ENCODE data around the gene NHLRC4. TPM values are rescaled to one million over a fixed set of nuclear protein-coding genes. Genes with fewer than 3 reads are reported as not detected.

The NHLRC4 gene
- total and polyA plus RNA-seq, 2 of the 8 experiments (the other 6 are each of a cell fraction or from before 2014, with no cell fraction given) = 0.60 to 0.76 TPM

- no peaks in the 10 kb centered on the region for H3K36me3 ChIP-seq (ENCODE audit: control insufficient read depth in 2 of 4, insufficient read depth in 4 of 4, low read length in 3 of 4)
- H4K91ac ChIP-seq (replicated peaks; ENCODE audit: insufficient read length, low read length) = no peak overlapping the region
- no peak overlapping the region for H2AK5ac ChIP-seq (ENCODE audit: low read depth, low read length)
- WGBS, 2 experiments (ENCODE audit: extremely low coverage in 1 of 2, insufficient coverage in 1 of 2, insufficient read length in 1 of 2, insufficient replicate concordance in 2 of 2, low coverage in 1 of 2, low lambda C conversion rate in 2 of 2, missing lambda C conversion rate in 1 of 2) = 87% methylated on average over 12 of the region's 12 CpGs; no CpG with 5 or more reads in 1 of the 2 experiments
- no peak overlapping the region for H3K18ac ChIP-seq (ENCODE audit: extremely low read depth, low read length)
- H2AFZ ChIP-seq (ENCODE audit: low read length) = no peak overlapping the region
- FAIRE-seq (no peak), DNase-seq (ENCODE audit: low read depth in 1 of 2, low spot score in 2 of 2) (no peak)
- peak overlapping the region; percentile 76 to 92 for H3K4me2 ChIP-seq (ENCODE audit: insufficient read depth in 1 of 2, low read depth in 2 of 2, low read length in 2 of 2)
- H3K4me1 ChIP-seq (replicated peaks in 1 of 4; ENCODE audit: control insufficient read depth in 3 of 4, insufficient read depth in 4 of 4, low read length in 3 of 4) = peaks cover 0 to 21% (median 12%) of the 10 kb centered on the region in 4 experiments; a peak in 5 of 7 replicates
- ChIA-PET CTCF (ENCODE audit: partially characterized antibody) (interaction anchor here (0.6 to 1.6 kb wide), 5 partner anchors 9 to 166 kb away, joined by 3 to 7 read pairs (median 3); no protein-coding TSS in a partner anchor), POLR2A (ENCODE audit: partially characterized antibody) (interaction anchor here (0.7 to 1.4 kb wide), 4 partner anchors 10 to 129 kb away, joined by 3 to 4 read pairs (median 4); no protein-coding TSS in a partner anchor)
- H2BK5ac ChIP-seq (ENCODE audit: low read depth, low read length) = 0 out of 2 replicates have a peak overlapping the region, but pooled peaks have one; percentile 30
- H2BK20ac ChIP-seq (ENCODE audit: low read length) = no peak overlapping the region
- no peak overlapping the region for H3K4ac ChIP-seq (replicated peaks; ENCODE audit: insufficient read length, low read depth, low read length)
- H3K27ac ChIP-seq (ENCODE audit: low read depth, low read length) = no peak overlapping the region
- H4K8ac ChIP-seq (ENCODE audit: extremely low read depth, insufficient read depth, low read length) = no peak overlapping the region
- no peak overlapping the region for H3K56ac ChIP-seq (replicated peaks; ENCODE audit: insufficient read length, low read depth, low read length)
- no peak overlapping the region for H2BK15ac ChIP-seq (ENCODE audit: low read length)
- peaks cover 16 to 37% of the 10 kb centered on the region in 2 experiments for H4K20me1 ChIP-seq (replicated peaks in 1 of 2; ENCODE audit: control insufficient read depth in 1 of 2, insufficient read depth in 2 of 2, low read length in 2 of 2)
- no peaks in the 10 kb centered on the region for H3K9me3 ChIP-seq (ENCODE audit: insufficient read depth in 2 of 2, low read depth in 1 of 2, low read length in 1 of 2)
- no peak overlapping the region for H2BK12ac ChIP-seq (ENCODE audit: low read depth, low read length)
- peaks cover 6 to 50% of the 10 kb centered on the region in 2 experiments; a peak in 3 of 4 replicates for H3K79me2 ChIP-seq (ENCODE audit: control insufficient read depth in 1 of 2, insufficient read depth in 2 of 2, low read length in 2 of 2)
- H3K9ac ChIP-seq (replicated peaks in 1 of 4; ENCODE audit: extremely low read depth in 1 of 4, low read depth in 3 of 4, low read length in 3 of 4) = peak overlapping the region in 1 of 4 experiments; percentile 10; a peak in 2 of 7 replicates
- peak overlapping the region; percentile 79 to 91 (median 82); a peak in 5 of 8 replicates for H3K4me3 ChIP-seq (ENCODE audit: extremely low read depth in 1 of 4, insufficient read depth in 2 of 4, low read depth in 3 of 4, low read length in 4 of 4)
- H3K14ac ChIP-seq (ENCODE audit: insufficient read length) = no peak overlapping the region
- no peak overlapping the region for H3K23ac ChIP-seq (ENCODE audit: insufficient read length)
- peaks cover 7% of the 10 kb centered on the region; the same call in 1 of the 2 replicates for H3K23me2 ChIP-seq (ENCODE audit: low read depth, low read length)
- H3K79me1 ChIP-seq (ENCODE audit: low read depth, low read length) = peaks cover 14% of the 10 kb centered on the region
- no peaks in the 10 kb centered on the region for H3K27me3 ChIP-seq (replicated peaks in 1 of 4; ENCODE audit: control insufficient read depth in 3 of 4, extremely low read depth in 1 of 4, insufficient read depth in 3 of 4, low read length in 3 of 4)
- no peak overlapping the region for H2BK120ac ChIP-seq (replicated peaks; ENCODE audit: low read depth, low read length)
- H4K5ac ChIP-seq (ENCODE audit: insufficient read length, low read depth, low read length) = no peak overlapping the region
- TF ChIP-seq KDM4A (IDR thresholded peaks at IDR 0.05; ENCODE audit: low read depth, low read length, severe bottlenecking) = no peak
- TF ChIP-seq CREB1 (IDR thresholded peaks at IDR 0.05) = no peak
- TF ChIP-seq TEAD4 (IDR thresholded peaks at IDR 0.05; ENCODE audit: low read depth, low read length) = no peak
- TF ChIP-seq RNF2 (IDR thresholded peaks at IDR 0.05; ENCODE audit: borderline replicate concordance, low read depth, low read length, missing control alignments, poor library complexity, severe bottlenecking) = no peak
- TF ChIP-seq SIX5 (IDR thresholded peaks at IDR 0.05; ENCODE audit: low read depth, low read length) = no peak
- TF ChIP-seq FOSL1 (IDR thresholded peaks at IDR 0.05; ENCODE audit: insufficient read depth, low read depth, low read length) = no peak
- no peak for TF ChIP-seq POLR2AphosphoS5 (IDR thresholded peaks at IDR 0.05; ENCODE audit: low read depth, low read length)
- no peak for TF ChIP-seq KDM1A (IDR thresholded peaks at IDR 0.05; ENCODE audit: borderline replicate concordance, low read length)
- TF ChIP-seq USF2 (IDR thresholded peaks at IDR 0.05; ENCODE audit: low read length) = no peak
- no peak for TF ChIP-seq ASH2L (IDR thresholded peaks at IDR 0.05; ENCODE audit: low read length)
- no peak for TF ChIP-seq KDM5A (IDR thresholded peaks at IDR 0.05; ENCODE audit: low read length)
- TF ChIP-seq CEBPB (IDR thresholded peaks at IDR 0.05; ENCODE audit: low read depth, low read length) = no peak
Measured at GRCh38 chr16:529012-529575, 37.7 kb upstream of the NHLRC4 start.

Data from H1 (cell line).